ENCODE data around the gene STARD10.

DNA sequence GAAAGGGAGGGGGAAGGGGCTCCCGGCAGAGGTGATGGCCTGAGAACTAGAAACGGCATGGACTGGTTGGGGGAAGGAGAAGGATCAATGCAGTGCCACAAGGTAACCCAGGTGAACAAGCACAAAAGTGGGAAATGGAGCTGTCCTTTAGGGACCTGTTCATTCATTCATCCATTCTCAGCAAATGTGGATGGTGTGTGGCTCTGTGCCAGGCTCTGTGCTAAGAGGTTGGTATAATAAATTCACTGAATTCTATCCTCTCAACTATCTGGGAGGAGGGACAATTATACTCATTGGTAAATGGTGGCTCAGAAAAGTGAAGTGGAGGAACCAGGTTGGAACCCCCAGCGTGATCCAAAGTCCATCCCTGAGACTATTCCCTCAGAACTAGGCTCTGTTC, 23.0 kb downstream of the STARD10 start:
- TF ChIP-seq CTCF (IDR thresholded peaks at IDR 0.05; ENCODE audit: low read depth, low read length) (no peak), EZH2phosphoT487 (IDR thresholded peaks at IDR 0.05; ENCODE audit: low read depth) (no peak)
